C4-2B (cell line): Measurements from ENCODE around the gene RANGAP1.

Source experiments
- H3K27ac ChIP-seq: fragments of 450-650 bp; 2 replicates; pipeline ENCODE4 v1.5.1; 2017
- CTCF ChIP-seq: fragments of 450-650 bp; conservative IDR thresholded peaks from 2 replicates; pipeline ENCODE4 v1.5.1; 2017; ENCODE audit warnings: mild to moderate bottlenecking
- ZFX ChIP-seq: fragments of 450-650 bp; IDR thresholded peaks from 2 replicates; pipeline ENCODE4 v1.6.1; 2017

The RANGAP1 gene

GRCh38 chr22:41252365-41252764 lies 33.6 kb downstream of the RANGAP1 start:
- no peak overlapping the region for H3K27ac ChIP-seq
- TF ChIP-seq ZFX (no peak), CTCF (no peak)

GRCh38 chr22:41250127-41250526 lies 35.9 kb downstream of the RANGAP1 start:
- no peak overlapping the region for H3K27ac ChIP-seq
- TF ChIP-seq ZFX (no peak), CTCF (no peak)

GRCh38 chr22:41249442-41249841 lies 36.5 kb downstream of the RANGAP1 start:
- H3K27ac ChIP-seq, result no peak overlapping the region
- TF ChIP-seq ZFX, result no peak
- no peak for TF ChIP-seq CTCF

- TF ChIP-seq CTCF (no peak), ZFX (no peak)
- H3K27ac ChIP-seq, result no peak overlapping the region
Observed at GRCh38 chr22:41248758-41249157, 37.2 kb downstream of the RANGAP1 start.

GRCh38 chr22:41248314-41248713 lies 37.7 kb downstream of the RANGAP1 start:
- TF ChIP-seq CTCF (no peak), ZFX (no peak)
- H3K27ac ChIP-seq, result no peak overlapping the region

- TF ChIP-seq ZFX (no peak), CTCF (no peak)
- no peak overlapping the region for H3K27ac ChIP-seq
Observed at GRCh38 chr22:41247703-41248102, 38.3 kb downstream of the RANGAP1 start.

GRCh38 chr22:41245917-41246499 lies 40.0 kb downstream of the RANGAP1 start:
- no peak overlapping the region for H3K27ac ChIP-seq
- no peak for TF ChIP-seq ZFX
- no peak for TF ChIP-seq CTCF
